Measurements from ENCODE around the gene MYBPC2.

DNA sequence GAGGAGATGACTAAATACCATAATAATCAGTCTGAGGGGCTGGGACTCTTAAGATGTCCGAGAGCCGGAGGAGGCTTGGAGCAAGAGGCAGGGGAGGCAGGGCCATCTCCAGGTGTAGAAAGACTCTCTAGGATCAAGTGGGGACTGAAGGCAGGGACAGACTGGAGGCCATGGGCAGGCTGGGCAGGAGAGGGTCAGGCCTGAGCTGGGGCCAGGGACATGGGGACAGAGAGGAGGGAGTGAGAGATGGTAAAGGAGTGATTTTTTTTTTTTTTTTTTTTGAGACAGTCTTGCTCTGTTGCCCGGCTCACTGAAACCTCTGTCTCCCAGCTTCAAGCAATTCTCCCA, 76.1 kb downstream of the MYBPC2 start:
- TF ChIP-seq, protein P1, sequence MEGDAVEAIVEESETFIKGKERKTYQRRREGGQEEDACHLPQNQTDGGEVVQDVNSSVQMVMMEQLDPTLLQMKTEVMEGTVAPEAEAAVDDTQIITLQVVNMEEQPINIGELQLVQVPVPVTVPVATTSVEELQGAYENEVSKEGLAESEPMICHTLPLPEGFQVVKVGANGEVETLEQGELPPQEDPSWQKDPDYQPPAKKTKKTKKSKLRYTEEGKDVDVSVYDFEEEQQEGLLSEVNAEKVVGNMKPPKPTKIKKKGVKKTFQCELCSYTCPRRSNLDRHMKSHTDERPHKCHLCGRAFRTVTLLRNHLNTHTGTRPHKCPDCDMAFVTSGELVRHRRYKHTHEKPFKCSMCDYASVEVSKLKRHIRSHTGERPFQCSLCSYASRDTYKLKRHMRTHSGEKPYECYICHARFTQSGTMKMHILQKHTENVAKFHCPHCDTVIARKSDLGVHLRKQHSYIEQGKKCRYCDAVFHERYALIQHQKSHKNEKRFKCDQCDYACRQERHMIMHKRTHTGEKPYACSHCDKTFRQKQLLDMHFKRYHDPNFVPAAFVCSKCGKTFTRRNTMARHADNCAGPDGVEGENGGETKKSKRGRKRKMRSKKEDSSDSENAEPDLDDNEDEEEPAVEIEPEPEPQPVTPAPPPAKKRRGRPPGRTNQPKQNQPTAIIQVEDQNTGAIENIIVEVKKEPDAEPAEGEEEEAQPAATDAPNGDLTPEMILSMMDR (IDR thresholded peaks at IDR 0.05) = no peak
- TF ChIP-seq POLR2A (IDR thresholded peaks at IDR 0.05) = no peak
